Esophagus squamous epithelium (tissue), 4 donors: ENCODE measurements around the gene TAF9B.
"Not testable (repeated sequence)": the region's sequence is repeated elsewhere in the genome, so short reads cannot be mapped to it uniquely, and the experiment has no call there.

Experiments
- POLR2A ChIP-seq, 4 donors: fragments of 450-650 bp; IDR thresholded peaks; one replicate each; pipeline ENCODE4 v1.6.1; 2017; ENCODE audit warnings: antibody characterized with exemption in 4 of 4, mild to moderate bottlenecking in 4 of 4, moderate library complexity in 3 of 4
- TF ChIP-seq, protein P1 (sequence below), 6 experiments: fragments of 450-650 bp in 4 of 6; fragments of 200-600 bp in 2 of 6; sonication (generic) in 2 of 6; IDR thresholded peaks; one replicate each; pipeline ENCODE4 v1.5.1; 2016 to 2019; ENCODE audit warnings: antibody characterized with exemption in 6 of 6, mild to moderate bottlenecking in 4 of 6, moderate library complexity in 4 of 6

DNA sequence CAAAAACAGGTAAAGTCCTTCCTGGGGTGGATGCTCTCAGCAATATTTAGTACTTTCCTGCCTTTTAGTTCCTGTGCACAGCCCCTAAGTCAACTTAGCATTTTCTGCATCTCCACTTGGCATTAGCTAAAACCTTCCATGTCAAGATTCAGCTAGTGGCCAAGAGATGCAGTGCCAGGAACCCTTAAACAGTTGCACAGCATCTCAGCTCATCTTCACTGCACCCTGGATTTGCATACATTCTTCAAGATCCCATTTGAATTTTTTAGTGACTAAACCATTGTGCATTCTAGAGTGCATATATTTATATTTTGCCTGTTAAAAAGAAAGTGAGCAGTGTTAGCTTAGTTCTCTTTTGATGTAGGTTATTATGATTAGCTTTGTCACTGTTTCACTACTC, 13.7 kb downstream of the TAF9B start:
- TF ChIP-seq, protein P1, sequence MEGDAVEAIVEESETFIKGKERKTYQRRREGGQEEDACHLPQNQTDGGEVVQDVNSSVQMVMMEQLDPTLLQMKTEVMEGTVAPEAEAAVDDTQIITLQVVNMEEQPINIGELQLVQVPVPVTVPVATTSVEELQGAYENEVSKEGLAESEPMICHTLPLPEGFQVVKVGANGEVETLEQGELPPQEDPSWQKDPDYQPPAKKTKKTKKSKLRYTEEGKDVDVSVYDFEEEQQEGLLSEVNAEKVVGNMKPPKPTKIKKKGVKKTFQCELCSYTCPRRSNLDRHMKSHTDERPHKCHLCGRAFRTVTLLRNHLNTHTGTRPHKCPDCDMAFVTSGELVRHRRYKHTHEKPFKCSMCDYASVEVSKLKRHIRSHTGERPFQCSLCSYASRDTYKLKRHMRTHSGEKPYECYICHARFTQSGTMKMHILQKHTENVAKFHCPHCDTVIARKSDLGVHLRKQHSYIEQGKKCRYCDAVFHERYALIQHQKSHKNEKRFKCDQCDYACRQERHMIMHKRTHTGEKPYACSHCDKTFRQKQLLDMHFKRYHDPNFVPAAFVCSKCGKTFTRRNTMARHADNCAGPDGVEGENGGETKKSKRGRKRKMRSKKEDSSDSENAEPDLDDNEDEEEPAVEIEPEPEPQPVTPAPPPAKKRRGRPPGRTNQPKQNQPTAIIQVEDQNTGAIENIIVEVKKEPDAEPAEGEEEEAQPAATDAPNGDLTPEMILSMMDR (IDR thresholded peaks at IDR 0.05): not testable (repeated sequence)
- not testable (repeated sequence) for TF ChIP-seq POLR2A (IDR thresholded peaks at IDR 0.05)
